ENCODE results near the gene C2CD4C.
"Not testable (repeated sequence)": the region's sequence is repeated elsewhere in the genome, so short reads cannot be mapped to it uniquely, and the experiment has no call there.

Gene C2CD4C

GRCh38 chr19:367561-367960, 41.4 kb downstream of the C2CD4C start:
- H3K27ac ChIP-seq = no peak overlapping the region
- TF ChIP-seq CTCF (conservative IDR thresholded peaks at IDR 0.05) = no peak

GRCh38 chr19:366951-367350, 42.0 kb downstream of the C2CD4C start:
- no peak overlapping the region for H3K27ac ChIP-seq

GRCh38 chr19:366205-366783, 42.7 kb downstream of the C2CD4C start:
- no peak overlapping the region for H3K27ac ChIP-seq
- TF ChIP-seq CTCF (conservative IDR thresholded peaks at IDR 0.05) = no peak

More at GRCh38 chr19:366951-367350, 42.0 kb downstream of the C2CD4C start:
- TF ChIP-seq CTCF (conservative IDR thresholded peaks at IDR 0.05) = no peak

GRCh38 chr19:364496-365287, 44.3 kb downstream of the C2CD4C start:
- no peak for TF ChIP-seq CTCF (conservative IDR thresholded peaks at IDR 0.05)
- H3K27ac ChIP-seq = no peak overlapping the region

- TF ChIP-seq CTCF (conservative IDR thresholded peaks at IDR 0.05) = no peak
- no peak overlapping the region for H3K27ac ChIP-seq
These were observed 46.3 kb downstream of the C2CD4C start for GRCh38 chr19:362683-363082.

GRCh38 chr19:362154-362553, 46.8 kb downstream of the C2CD4C start:
- no peak overlapping the region for H3K27ac ChIP-seq
- no peak for TF ChIP-seq CTCF (conservative IDR thresholded peaks at IDR 0.05)

- no peak for TF ChIP-seq CTCF (conservative IDR thresholded peaks at IDR 0.05)
- no peak overlapping the region for H3K27ac ChIP-seq
These were observed 49.4 kb downstream of the C2CD4C start for GRCh38 chr19:359653-359925.

- not testable (repeated sequence) for H3K27ac ChIP-seq
These were observed 53.4 kb downstream of the C2CD4C start for GRCh38 chr19:355536-355935.
